Erythroblast (primary cell): ENCODE data around the gene ONECUT1.

Source experiments
- GATA1 ChIP-seq: IDR thresholded peaks from 2 replicates; pipeline ENCODE4 v1.6.1; 2011; ENCODE audit warnings: low read depth, mild to moderate bottlenecking, control low read depth, low read length, moderate library complexity
- POLR2A ChIP-seq: IDR thresholded peaks from 2 replicates; pipeline ENCODE4 v1.6.1; 2011; ENCODE audit warnings: mild to moderate bottlenecking, low read length

DNA sequence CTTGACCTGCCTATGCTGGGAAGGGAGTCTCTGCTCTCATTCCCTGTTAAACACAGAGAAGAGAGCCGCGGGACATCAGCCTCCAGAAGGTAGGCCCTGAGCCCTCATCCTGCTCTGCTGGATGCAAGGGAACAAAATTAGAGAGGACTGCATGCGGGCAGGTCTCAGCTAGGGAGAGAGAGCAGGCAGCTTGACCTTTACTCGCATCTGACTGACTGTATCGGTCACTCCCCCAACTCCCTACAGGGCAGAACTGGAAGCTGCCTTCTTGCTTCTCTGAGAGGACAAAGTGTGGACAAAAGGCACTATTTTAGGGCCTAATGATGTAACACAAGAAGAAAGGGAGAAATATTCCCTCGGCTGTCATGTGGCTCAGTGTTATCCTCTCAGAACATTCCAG lies 72.2 kb downstream of the ONECUT1 start:
- TF ChIP-seq POLR2A: no peak
- TF ChIP-seq GATA1: no peak
